ENCODE measurements around the gene SYT9.

DNA sequence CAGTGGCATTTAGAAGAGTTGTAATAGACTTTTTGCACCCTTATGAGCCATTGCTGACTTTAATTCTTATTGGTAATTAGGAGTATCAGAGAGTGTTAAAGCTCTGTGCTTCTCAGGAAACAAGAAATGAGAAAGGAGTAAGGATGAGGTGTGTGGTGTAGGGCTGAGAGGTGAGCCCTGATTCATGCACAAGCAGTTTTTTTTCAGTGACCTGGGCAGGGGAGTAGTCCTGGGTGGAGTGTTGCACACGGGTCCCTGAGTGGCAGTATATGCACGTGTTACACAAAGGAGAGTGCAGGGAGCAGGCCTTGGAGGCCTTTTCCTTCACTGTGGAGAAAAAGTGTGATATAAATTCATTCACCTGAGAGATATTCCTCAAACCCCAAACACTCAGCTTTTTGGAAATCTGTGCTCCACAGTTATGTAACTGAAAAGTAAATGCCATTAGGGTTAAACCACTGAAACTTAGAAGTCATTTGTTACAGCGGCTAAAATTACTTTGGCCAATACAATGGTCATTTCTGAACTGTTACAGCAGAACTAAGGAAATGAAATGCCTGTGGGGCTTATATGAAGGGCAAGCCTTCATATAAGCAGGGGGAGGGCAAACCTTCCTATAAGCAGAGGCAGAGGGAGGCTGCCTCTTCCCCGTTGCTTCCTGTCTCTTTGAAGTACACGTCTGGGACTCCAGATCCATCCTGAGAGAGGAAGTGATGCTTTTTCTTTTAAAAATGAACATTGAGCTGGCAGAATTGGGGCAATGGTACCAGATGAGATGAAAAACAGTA, 171.0 kb downstream of the SYT9 start:
- TF ChIP-seq GATA2 (IDR thresholded peaks at IDR 0.05; ENCODE audit: low read depth, low read length) = no peak
- TF ChIP-seq GATA3 (IDR thresholded peaks at IDR 0.05; ENCODE audit: low read depth, low read length) = no peak
